Neural progenitor cell (in vitro differentiated cells): ENCODE measurements around the gene TOMM22.

ENCODE experiments used
- EZH2 ChIP-seq: fragments of 200-600 bp; sonication (generic); IDR thresholded peaks from 2 replicates; pipeline ENCODE4 v1.6.1; 2017; ENCODE audit warnings: antibody characterized with exemption, mild to moderate bottlenecking, moderate library complexity
- EZH2phosphoT487 ChIP-seq: fragments of 200-600 bp; sonication (generic); IDR thresholded peaks from 2 replicates; pipeline ENCODE4 v1.6.1; 2017; ENCODE audit warnings: antibody characterized with exemption
- TF ChIP-seq, protein P1 (sequence below): fragments of 200-600 bp; sonication (generic); IDR thresholded peaks from 2 replicates; pipeline ENCODE4 v1.5.1; 2017; ENCODE audit warnings: antibody characterized with exemption, mild to moderate bottlenecking

DNA sequence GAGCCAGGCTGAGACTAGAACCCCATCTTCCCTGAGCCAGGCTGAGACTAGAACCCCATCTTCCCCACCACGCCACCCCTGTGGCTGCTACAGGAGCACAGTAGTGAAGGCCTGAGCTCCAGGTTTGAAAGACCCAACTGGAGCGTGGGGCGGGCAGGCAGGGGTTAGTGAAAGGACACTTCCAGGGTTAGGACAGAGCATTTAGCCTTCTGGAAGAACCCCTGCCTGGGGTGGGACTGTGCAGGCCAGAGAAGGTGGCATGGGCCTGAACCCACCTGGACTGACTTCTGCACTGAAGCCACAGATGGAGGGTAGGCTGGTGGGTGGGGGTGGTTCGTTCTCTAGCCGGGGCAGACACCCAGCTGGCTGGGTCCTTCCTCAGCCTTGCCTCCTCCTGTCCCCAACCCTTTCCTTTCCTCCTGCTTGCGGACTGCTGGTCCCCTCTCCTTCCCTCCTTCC is 50.0 kb downstream of the TOMM22 start:
- TF ChIP-seq, protein P1, sequence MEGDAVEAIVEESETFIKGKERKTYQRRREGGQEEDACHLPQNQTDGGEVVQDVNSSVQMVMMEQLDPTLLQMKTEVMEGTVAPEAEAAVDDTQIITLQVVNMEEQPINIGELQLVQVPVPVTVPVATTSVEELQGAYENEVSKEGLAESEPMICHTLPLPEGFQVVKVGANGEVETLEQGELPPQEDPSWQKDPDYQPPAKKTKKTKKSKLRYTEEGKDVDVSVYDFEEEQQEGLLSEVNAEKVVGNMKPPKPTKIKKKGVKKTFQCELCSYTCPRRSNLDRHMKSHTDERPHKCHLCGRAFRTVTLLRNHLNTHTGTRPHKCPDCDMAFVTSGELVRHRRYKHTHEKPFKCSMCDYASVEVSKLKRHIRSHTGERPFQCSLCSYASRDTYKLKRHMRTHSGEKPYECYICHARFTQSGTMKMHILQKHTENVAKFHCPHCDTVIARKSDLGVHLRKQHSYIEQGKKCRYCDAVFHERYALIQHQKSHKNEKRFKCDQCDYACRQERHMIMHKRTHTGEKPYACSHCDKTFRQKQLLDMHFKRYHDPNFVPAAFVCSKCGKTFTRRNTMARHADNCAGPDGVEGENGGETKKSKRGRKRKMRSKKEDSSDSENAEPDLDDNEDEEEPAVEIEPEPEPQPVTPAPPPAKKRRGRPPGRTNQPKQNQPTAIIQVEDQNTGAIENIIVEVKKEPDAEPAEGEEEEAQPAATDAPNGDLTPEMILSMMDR: no peak
- TF ChIP-seq EZH2 (no peak), EZH2phosphoT487 (no peak)
